HCT116 (cell line): ENCODE results near the gene C10orf95. TPM values are rescaled to one million over a fixed set of nuclear protein-coding genes. Genes with fewer than 3 reads are reported as not detected.
A peak's percentile ranks its signal among the peaks of the same experiment; 100 is the strongest.

Experiments
- ATAC-seq: fragments of 200-7000 bp; cut with Tn5 transposase; 2 replicates; pipeline ENCODE4 v1.9.1; 2020; ENCODE audit warnings: mild to moderate bottlenecking, moderate library complexity
- BruUV-seq: library from RNA; stranded (reverse); fragments of 400-500 nt; replicated peaks from 2 replicates; lab custom pipeline; 2021; lab: Mats Ljungman, UMichigan
- CTCF ChIA-PET: fragments of 300-600 bp; sonication (Branson Sonifier 250); formaldehyde crosslinking; loops from one replicate; lab custom pipeline; 2021; ENCODE audit warnings: antibody characterized with exemption; lab: Charles Lee
- POLR2A ChIA-PET: fragments of 300-600, 350-600 bp; sonication (Branson Sonifier 250); formaldehyde crosslinking; loops from one replicate; lab custom pipeline; 2021; ENCODE audit warnings: antibody characterized with exemption; lab: Charles Lee
- RAD21 ChIA-PET, 2 experiments: fragments of 300-600 bp; sonication (Branson Sonifier 250); formaldehyde crosslinking; loops; one replicate each; lab custom pipeline; 2023; ENCODE audit warnings: low total read pairs in 2 of 2; ENCODE audit not compliant: uncharacterized antibody in 2 of 2, unreplicated experiment in 2 of 2, low non-redundant PET in 1 of 2; lab: Charles Lee
- DNase-seq: peaks from one replicate; pipeline ENCODE4 v3.0.0-alpha.2; 2010; ENCODE audit warnings: low read depth, low spot score
- H2AFZ ChIP-seq: fragments of 200-600 bp; shearing (Covaris generic), sonication (generic); 2 replicates; pipeline ENCODE4 v1.6.1; 2017; ENCODE audit warnings: low read depth, mixed run types, mixed read lengths, antibody characterized with exemption, low read length; ENCODE audit not compliant: poor library complexity, severe bottlenecking
- H3K27ac ChIP-seq: 2 replicates; pipeline ENCODE4 v1.5.1; 2012; ENCODE audit warnings: low read depth, low read length
- H3K27me3 ChIP-seq: fragments of 200-600 bp; sonication (generic); 2 replicates; pipeline ENCODE4 v1.6.1; 2016; ENCODE audit warnings: mixed run types, low read length, mixed read lengths; ENCODE audit not compliant: insufficient read depth
- H3K36me3 ChIP-seq, 2 experiments: fragments of 200-500 bp in 1 of 2; fragments of 200-600 bp in 1 of 2; sonication (Bioruptor generic) in 1 of 2; sonication (generic) in 1 of 2; 2 replicates each; pipeline versions ENCODE4 v1.5.1 to v1.6.1; 2014 to 2016; ENCODE audit warnings: low read length in 2 of 2, inconsistent platforms in 1 of 2, mixed read lengths in 1 of 2, mixed run types in 1 of 2; ENCODE audit not compliant: insufficient read depth in 2 of 2, control insufficient read depth in 1 of 2
- H3K4me1 ChIP-seq, 2 experiments: fragments of 200-600 bp in 1 of 2; sonication (generic) in 1 of 2; 2 replicates each; pipeline versions ENCODE4 v1.5.1 to v1.6.1; 2012 to 2017; ENCODE audit warnings: low read length in 2 of 2, inconsistent platforms in 1 of 2, mild to moderate bottlenecking in 1 of 2, mixed read lengths in 1 of 2, mixed run types in 1 of 2, moderate library complexity in 1 of 2; ENCODE audit not compliant: insufficient read depth in 2 of 2, control insufficient read depth in 1 of 2
- H3K4me2 ChIP-seq: fragments of 200-600 bp; sonication (generic); 2 replicates; pipeline ENCODE4 v1.6.1; 2017; ENCODE audit warnings: mixed run types, low read length, mixed read lengths
- H3K4me3 ChIP-seq, 2 experiments: fragments of 200-600 bp in 1 of 2; sonication (generic) in 1 of 2; replicated peaks in 1 of 2; 2 replicates each; pipeline ENCODE4 v1.5.1; 2011 to 2016; ENCODE audit warnings: low read length in 2 of 2, control low read depth in 1 of 2, low read depth in 1 of 2, mild to moderate bottlenecking in 1 of 2, mixed read lengths in 1 of 2, mixed run types in 1 of 2
- H3K79me2 ChIP-seq: fragments of 200-600 bp; sonication (generic); 2 replicates; pipeline ENCODE4 v1.6.1; 2017; ENCODE audit warnings: mild to moderate bottlenecking, mixed run types, low read length, moderate library complexity, mixed read lengths; ENCODE audit not compliant: insufficient read depth
- H3K9ac ChIP-seq: fragments of 200-600 bp; sonication (generic); 2 replicates; pipeline ENCODE4 v1.6.1; 2016; ENCODE audit warnings: low read length, mixed read lengths
- H3K9me2 ChIP-seq: fragments of 200-600 bp; sonication (generic), shearing (Covaris generic); 2 replicates; pipeline ENCODE4 v1.6.1; 2017; ENCODE audit warnings: mixed run types, mild to moderate bottlenecking, moderate library complexity; ENCODE audit not compliant: insufficient read depth
- H3K9me3 ChIP-seq, 2 experiments: fragments of 200-500 bp in 1 of 2; fragments of 200-600 bp in 1 of 2; sonication (Bioruptor generic) in 1 of 2; sonication (generic) in 1 of 2; 2 replicates each; pipeline ENCODE4 v1.6.1; 2014 to 2017; ENCODE audit warnings: low read length in 2 of 2, mixed read lengths in 2 of 2, inconsistent platforms in 1 of 2, low read depth in 1 of 2, mild to moderate bottlenecking in 1 of 2, mixed run types in 1 of 2, moderate library complexity in 1 of 2; ENCODE audit not compliant: control insufficient read depth in 1 of 2, insufficient read depth in 1 of 2
- H4K20me1 ChIP-seq: fragments of 200-600 bp; sonication (generic), shearing (Covaris generic); 2 replicates; pipeline ENCODE4 v1.6.1; 2017; ENCODE audit warnings: mixed run types, mild to moderate bottlenecking, moderate library complexity; ENCODE audit not compliant: insufficient read depth
- CBX3 ChIP-seq: IDR thresholded peaks from 2 replicates; pipeline ENCODE4 v1.6.1; 2012; ENCODE audit warnings: low read depth
- EGR1 ChIP-seq: IDR thresholded peaks from 2 replicates; pipeline ENCODE4 v1.6.1; 2012; ENCODE audit warnings: low read depth
- ELF1 ChIP-seq: IDR thresholded peaks from 2 replicates; pipeline ENCODE4 v1.6.1; 2012; ENCODE audit warnings: low read depth, borderline replicate concordance
- FOSL1 ChIP-seq: IDR thresholded peaks from 2 replicates; pipeline ENCODE4 v1.6.1; 2012; ENCODE audit warnings: low read depth
- POLR2A ChIP-seq: IDR thresholded peaks from 2 replicates; pipeline ENCODE4 v1.7.0; 2011; ENCODE audit warnings: borderline replicate concordance; ENCODE audit not compliant: insufficient read depth, insufficient read length; ENCODE audit errors: extremely low read depth
- SRF ChIP-seq: IDR thresholded peaks from 2 replicates; pipeline ENCODE4 v1.6.1; 2012; ENCODE audit warnings: low read depth
- YY1 ChIP-seq: IDR thresholded peaks from 2 replicates; pipeline ENCODE4 v1.6.1; 2011; ENCODE audit warnings: low read length, low read depth, moderate library complexity, mild to moderate bottlenecking; ENCODE audit not compliant: insufficient replicate concordance; ENCODE audit errors: extremely low read depth
- intact Hi-C: fragments of 100-400 bp; cut with micrococcal nuclease; formaldehyde crosslinking; loops from 2 replicates; pipeline ENCODE4 v1.10.0; 2022
- total RNA-seq: library from RNA; stranded (reverse); gene quantifications from one replicate; pipeline ENCODE4 v1.2.1, GENCODE V29; 2021; ENCODE audit not compliant: unreplicated experiment
- TF ChIP-seq, protein P1 (sequence below): IDR thresholded peaks from 2 replicates; pipeline ENCODE4 v1.6.1; 2011; ENCODE audit warnings: mild to moderate bottlenecking, low read length, moderate library complexity; ENCODE audit not compliant: insufficient replicate concordance; ENCODE audit errors: extremely low read depth

C10orf95 gene
- total RNA-seq, 1 experiment from 2014 or later: 2.1 TPM

DNA sequence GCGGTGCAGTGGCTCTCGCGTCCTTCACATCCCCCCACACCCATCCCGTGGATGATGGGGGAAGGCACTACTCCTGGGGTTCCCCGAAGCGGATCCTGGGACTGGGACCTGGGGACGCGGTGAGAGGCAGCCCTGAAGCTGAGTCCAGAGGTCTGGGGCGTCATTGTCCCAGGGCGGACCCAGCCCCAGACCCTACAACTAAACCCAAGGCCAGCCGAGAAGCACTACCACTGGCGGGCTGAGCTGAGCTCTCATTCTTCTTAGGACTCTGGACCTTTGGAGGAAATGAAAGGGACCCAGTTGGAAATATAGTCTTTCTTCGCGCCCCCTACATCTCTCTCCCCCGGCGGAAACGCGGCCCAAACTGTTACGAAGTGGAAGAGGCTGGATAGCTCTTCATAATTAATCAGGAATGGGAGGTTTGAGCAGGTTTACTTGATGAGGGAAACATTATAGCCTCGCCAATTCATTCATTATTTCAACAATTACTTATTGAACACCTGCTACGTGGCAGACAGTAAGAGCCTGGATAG lies 31.1 kb downstream of the C10orf95 start:
- POLR2A ChIA-PET: interaction anchor here (1.0 to 4.2 kb wide), 11 partner anchors 11 to 222 kb away, joined by 3 to 47 read pairs (median 7); partner anchors contain the start of genes C10orf95 and CUEDC2
- Histone ChIP-seq H3K9ac (peak overlapping the region; percentile 87), H4K20me1 (no peaks in the 10 kb centered on the region), H3K27ac (peak overlapping the region; percentile 77), H3K4me2 (peak overlapping the region; percentile 93), H3K4me3 (peak overlapping the region; percentile 87 to 94), H3K36me3 (peaks cover 0 to 11% of the 10 kb centered on the region in 2 experiments; a peak in 1 of 4 replicates), H3K9me3 (no peaks in the 10 kb centered on the region), H3K4me1 (peaks cover 15 to 33% of the 10 kb centered on the region in 2 experiments; a peak in 3 of 4 replicates), H2AFZ (peak overlapping the region; percentile 37), H3K27me3 (no peaks in the 10 kb centered on the region), H3K79me2 (peaks cover 11% of the 10 kb centered on the region), H3K9me2 (no peaks in the 10 kb centered on the region)
- RAD21 ChIA-PET: interaction anchor here (1.0 to 1.6 kb wide), 4 partner anchors 25 to 190 kb away, joined by 3 to 7 read pairs (median 4); partner anchors contain the start of genes ACTR1A (in 1 of the 2) and NFKB2 (in 1 of the 2)
- TSS peak; percentile 42 for BruUV-seq
- intact Hi-C loops: loop anchor here (2.0 to 5.0 kb wide), 2 partner anchors 42 to 59 kb away; no protein-coding TSS in a partner anchor
- DNase-seq (no peak), ATAC-seq (no peak)
- TF ChIP-seq YY1 (no peak), CBX3 (no peak), FOSL1 (no peak), SRF (no peak), POLR2A (no peak), EGR1 (no peak), ELF1 (no peak)
- TF ChIP-seq, protein P1, sequence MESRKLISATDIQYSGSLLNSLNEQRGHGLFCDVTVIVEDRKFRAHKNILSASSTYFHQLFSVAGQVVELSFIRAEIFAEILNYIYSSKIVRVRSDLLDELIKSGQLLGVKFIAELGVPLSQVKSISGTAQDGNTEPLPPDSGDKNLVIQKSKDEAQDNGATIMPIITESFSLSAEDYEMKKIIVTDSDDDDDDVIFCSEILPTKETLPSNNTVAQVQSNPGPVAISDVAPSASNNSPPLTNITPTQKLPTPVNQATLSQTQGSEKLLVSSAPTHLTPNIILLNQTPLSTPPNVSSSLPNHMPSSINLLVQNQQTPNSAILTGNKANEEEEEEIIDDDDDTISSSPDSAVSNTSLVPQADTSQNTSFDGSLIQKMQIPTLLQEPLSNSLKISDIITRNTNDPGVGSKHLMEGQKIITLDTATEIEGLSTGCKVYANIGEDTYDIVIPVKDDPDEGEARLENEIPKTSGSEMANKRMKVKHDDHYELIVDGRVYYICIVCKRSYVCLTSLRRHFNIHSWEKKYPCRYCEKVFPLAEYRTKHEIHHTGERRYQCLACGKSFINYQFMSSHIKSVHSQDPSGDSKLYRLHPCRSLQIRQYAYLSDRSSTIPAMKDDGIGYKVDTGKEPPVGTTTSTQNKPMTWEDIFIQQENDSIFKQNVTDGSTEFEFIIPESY: no peak
- CTCF ChIA-PET: interaction anchor here (1.0 to 4.7 kb wide), 13 partner anchors 11 to 639 kb away, joined by 3 to 98 read pairs (median 9); partner anchors contain the start of genes C10orf95, CUEDC2, NFKB2 and SUFU
